Endothelial cell of umbilical vein (primary cell): ENCODE results near the gene CLDND1. TPM values are rescaled to one million over a fixed set of nuclear protein-coding genes. Genes with fewer than 3 reads are reported as not detected.

Experiments used
- BruUV-seq: library from RNA; stranded (reverse); fragments of 400-500 nt; replicated peaks from 2 replicates; lab custom pipeline; 2021; lab: Mats Ljungman, UMichigan
- CTCF ChIA-PET: fragments of 300-600, 350-600 bp; sonication (Branson Sonifier 250); formaldehyde crosslinking; loops from one replicate; lab custom pipeline; 2021; ENCODE audit warnings: antibody characterized with exemption, inconsistent platforms; lab: Charles Lee
- POLR2A ChIA-PET: fragments of 300-600, 350-600 bp; sonication (Branson Sonifier 250); formaldehyde crosslinking; loops from one replicate; lab custom pipeline; 2021; ENCODE audit warnings: antibody characterized with exemption, inconsistent platforms; lab: Charles Lee
- DNase-seq: peaks from one replicate; pipeline ENCODE4 v3.0.0-alpha.2; 2011; ENCODE audit warnings: low read depth, low spot score
- FAIRE-seq: peaks from 2 replicates; lab custom pipeline; 2011; peaks lifted over from hg19 to GRCh38; lab: Jason Lieb, UNC
- H2AFZ ChIP-seq: 2 replicates; pipeline ENCODE4 v1.6.0; 2012; ENCODE audit warnings: low read depth, low read length, control low read depth, inconsistent platforms
- H3K27ac ChIP-seq: 2 replicates; pipeline ENCODE4 v1.5.1; 2011; ENCODE audit warnings: low read depth, mild to moderate bottlenecking, control low read depth, low read length, moderate library complexity; ENCODE audit not compliant: insufficient read depth
- H3K27me3 ChIP-seq, 2 experiments: 2 replicates each; pipeline versions ENCODE4 v1.6.0 to v1.6.1; 2011; ENCODE audit warnings: low read length in 2 of 2, mixed read lengths in 1 of 2; ENCODE audit not compliant: control insufficient read depth in 2 of 2, insufficient read depth in 2 of 2
- H3K36me3 ChIP-seq, 2 experiments: 2 replicates in 1 of 2; 3 replicates in 1 of 2; pipeline ENCODE4 v1.5.1; 2011; ENCODE audit warnings: low read length in 2 of 2, mild to moderate bottlenecking in 1 of 2, moderate library complexity in 1 of 2; ENCODE audit not compliant: control insufficient read depth in 2 of 2, insufficient read depth in 2 of 2; ENCODE audit errors: extremely low read depth in 1 of 2
- H3K4me1 ChIP-seq: 3 replicates; pipeline ENCODE4 v1.5.1; 2011; ENCODE audit warnings: mild to moderate bottlenecking, low read length; ENCODE audit not compliant: control insufficient read depth, insufficient read depth; ENCODE audit errors: extremely low read depth
- H3K4me2 ChIP-seq: 2 replicates; pipeline ENCODE4 v1.6.1; 2011; ENCODE audit warnings: low read length, control low read depth, mixed read lengths; ENCODE audit not compliant: insufficient read depth
- H3K4me3 ChIP-seq, 3 experiments: fragments of 200-600 bp in 1 of 3; sonication (generic), shearing (Covaris generic) in 1 of 3; replicated peaks in 1 of 3; 2 replicates each; pipeline ENCODE4 v1.5.1; 2011 to 2016; ENCODE audit warnings: control low read depth in 3 of 3, low read length in 3 of 3, mild to moderate bottlenecking in 2 of 3, inconsistent platforms in 1 of 3, low read depth in 1 of 3, moderate library complexity in 1 of 3; ENCODE audit not compliant: insufficient read depth in 1 of 3
- H3K79me2 ChIP-seq: 2 replicates; pipeline ENCODE4 v1.6.0; 2012; ENCODE audit warnings: low read length, inconsistent platforms; ENCODE audit not compliant: control insufficient read depth, insufficient read depth
- H3K9ac ChIP-seq: replicated peaks from 2 replicates; pipeline ENCODE3; 2011; ENCODE audit warnings: low read length, control low read depth; ENCODE audit not compliant: insufficient read depth; ENCODE audit errors: extremely low read depth
- H3K9me1 ChIP-seq: replicated peaks from 3 replicates; pipeline ENCODE4 v1.6.0; 2011; ENCODE audit warnings: mild to moderate bottlenecking, low read length; ENCODE audit not compliant: control insufficient read depth, insufficient read depth; ENCODE audit errors: extremely low read depth
- H3K9me3 ChIP-seq: replicated peaks from 2 replicates; pipeline ENCODE4 v1.5.1; 2012; ENCODE audit warnings: low read length, inconsistent platforms; ENCODE audit not compliant: control insufficient read depth, insufficient read depth
- H4K20me1 ChIP-seq: replicated peaks from 2 replicates; pipeline ENCODE3; 2011; ENCODE audit warnings: mild to moderate bottlenecking, low read length; ENCODE audit not compliant: control insufficient read depth, insufficient read depth; ENCODE audit errors: extremely low read depth
- EZH2 ChIP-seq: IDR thresholded peaks from 2 replicates; pipeline ENCODE4 v1.6.1; 2012; ENCODE audit warnings: borderline replicate concordance, low read depth, mild to moderate bottlenecking, moderate library complexity, low read length, inconsistent platforms; ENCODE audit not compliant: severe bottlenecking
- GATA2 ChIP-seq: IDR thresholded peaks from 2 replicates; pipeline ENCODE4 v1.7.0; 2011; ENCODE audit warnings: low read depth, mild to moderate bottlenecking, moderate library complexity, mixed read lengths, low read length; ENCODE audit not compliant: insufficient read length, insufficient read depth
- MAX ChIP-seq: IDR thresholded peaks from 2 replicates; pipeline ENCODE4 v1.6.1; 2011; ENCODE audit not compliant: insufficient read depth, insufficient read length
- MYC ChIP-seq: IDR thresholded peaks from one replicate; pipeline ENCODE4 v1.6.1; 2011; ENCODE audit warnings: mild to moderate bottlenecking, low read depth, low read length
- POLR2A ChIP-seq: IDR thresholded peaks from 2 replicates; pipeline ENCODE4 v1.6.1; 2012; ENCODE audit warnings: low read depth, mild to moderate bottlenecking, control low read depth, low read length
- POLR2AphosphoS5 ChIP-seq: IDR thresholded peaks from 2 replicates; pipeline ENCODE4 v1.6.1; 2012; ENCODE audit warnings: low read depth, mild to moderate bottlenecking, control low read depth, low read length, moderate library complexity; ENCODE audit not compliant: insufficient read depth
- dilution Hi-C: fragments of 300-500 bp; cut with MboI; formaldehyde crosslinking; loops from one replicate; pipeline ENCODE4 v1.15.0; 2019; ENCODE audit warnings: low sequenced_read_pairs; ENCODE audit not compliant: extremely low pct_ligation_motif_present
- intact Hi-C: fragments of 100-400 bp; cut with micrococcal nuclease; formaldehyde crosslinking; loops from one replicate; pipeline ENCODE4 v1.10.0; 2022
- polyA plus RNA-seq, 4 experiments: library from polyadenylated mRNA; depleted of rRNA in 3 of 4; stranded (reverse) in 3 of 4; unstranded in 1 of 4; fragments of >200 nt; gene quantifications; 2 replicates each; pipeline versions ENCODE4 v1.2.1 to v1.2.3, GENCODE V29; 2011 to 2012; ENCODE audit warnings: missing spikeins in 1 of 4
- total RNA-seq: library from RNA; stranded (reverse); gene quantifications from 2 replicates; pipeline ENCODE4 v1.2.3, GENCODE V29; 2021

CLDND1 gene
- total and polyA plus RNA-seq, 2 donors (not counting 3 experiments of a cell fraction or from before 2014, with no cell fraction given), result 101 to 214 TPM

- TF ChIP-seq EZH2 (no peak), MYC (no peak), MAX (no peak), POLR2A (no peak), POLR2AphosphoS5 (no peak), GATA2 (no peak)
- DNase-seq, result no peak
- ChIA-PET POLR2A (no interaction called here), CTCF (interaction anchor here (1.0 kb wide), 1 partner anchor 10 kb away, joined by 3 read pairs; no protein-coding TSS in a partner anchor)
- H3K79me2 ChIP-seq, result no peaks in the 10 kb centered on the region
- dilution Hi-C loops (no loop called here), intact Hi-C loops (no loop called here)
- H3K9me3 ChIP-seq, result no peaks in the 10 kb centered on the region
- H3K27me3 ChIP-seq, result peaks cover 29 to 67% of the 10 kb centered on the region in 2 experiments
- no peak overlapping the region for H2AFZ ChIP-seq
- H3K9ac ChIP-seq, result no peak overlapping the region
- no peak for FAIRE-seq
- H3K9me1 ChIP-seq, result no peaks in the 10 kb centered on the region
- H3K4me3 ChIP-seq, result no peak overlapping the region
- H3K36me3 ChIP-seq, result no peaks in the 10 kb centered on the region
- H3K27ac ChIP-seq, result no peak overlapping the region
- H3K4me1 ChIP-seq, result no peaks in the 10 kb centered on the region
- no TSS peak for BruUV-seq
- no peak overlapping the region for H3K4me2 ChIP-seq
- no peaks in the 10 kb centered on the region for H4K20me1 ChIP-seq
Measured at GRCh38 chr3:98553021-98553563, 30.4 kb upstream of the CLDND1 start.
